GM19463 (cell line): Measurements from ENCODE around the gene DAAM2.

Experiments used
- ATAC-seq: cut with Tn5 transposase; IDR thresholded peaks from one replicate; pipeline ENCODE4 v1.9.1; 2021; ENCODE audit warnings: mild to moderate bottlenecking, moderate library complexity; ENCODE audit not compliant: unreplicated experiment

The DAAM2 gene

DNA sequence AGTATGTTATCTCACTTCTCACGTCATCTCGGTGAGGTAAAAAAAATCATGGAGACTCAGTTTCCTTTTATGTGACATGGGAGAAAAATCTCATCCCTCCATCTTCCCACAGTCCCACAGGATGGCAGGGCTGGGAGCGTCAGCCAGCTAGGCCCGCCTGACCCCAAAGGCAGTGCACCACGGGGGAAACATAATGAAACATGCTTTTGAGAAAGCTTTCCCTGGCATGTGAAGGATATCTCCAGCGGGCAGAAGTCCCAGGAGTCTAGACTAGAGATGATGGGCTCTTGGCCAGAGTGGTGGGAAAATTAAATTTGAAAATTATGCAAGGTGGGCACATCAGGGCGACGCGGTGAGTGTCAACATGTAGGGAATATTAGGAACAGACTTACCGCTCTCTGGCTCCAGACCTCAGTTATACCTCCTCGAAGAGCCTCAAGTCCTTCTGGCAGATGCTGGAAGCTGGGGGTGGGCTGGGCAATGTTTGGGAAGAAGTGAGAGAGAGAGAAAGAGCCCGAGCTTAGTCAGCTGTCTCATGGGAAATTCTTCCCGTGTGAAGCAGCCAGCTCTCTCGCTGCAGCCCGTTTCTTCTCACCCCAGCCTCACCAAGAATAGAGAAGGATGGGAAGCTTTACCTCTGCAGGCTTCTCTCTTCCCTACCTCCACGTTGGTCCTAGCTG lies 89.8 kb downstream of the DAAM2 start:
- ATAC-seq = no peak

GRCh38 chr6:39882531-39882899 lies 90.3 kb downstream of the DAAM2 start:
- no peak for ATAC-seq

DNA sequence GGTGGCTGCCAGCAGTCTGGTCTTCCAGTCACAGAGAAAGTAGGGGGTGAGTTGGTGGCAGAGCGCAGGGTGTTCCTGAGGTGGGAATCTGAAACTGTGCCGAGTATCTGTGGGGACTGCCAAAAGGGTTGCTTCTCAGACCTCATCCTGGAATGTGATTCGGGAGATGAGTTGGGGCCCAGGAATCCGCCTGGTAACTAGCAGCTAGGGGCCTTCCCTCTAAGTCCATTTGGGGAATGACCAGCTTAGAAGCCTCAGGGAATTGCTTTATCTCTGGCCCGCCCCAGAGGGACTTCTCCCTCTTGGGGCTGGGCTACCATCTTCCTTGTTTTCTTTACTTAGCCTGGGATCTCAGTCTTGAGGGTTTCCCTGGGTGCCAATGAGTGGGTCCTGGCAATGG lies 92.5 kb downstream of the DAAM2 start:
- ATAC-seq = no peak

GRCh38 chr6:39885691-39886090 lies 93.5 kb downstream of the DAAM2 start:
- no peak for ATAC-seq

DNA sequence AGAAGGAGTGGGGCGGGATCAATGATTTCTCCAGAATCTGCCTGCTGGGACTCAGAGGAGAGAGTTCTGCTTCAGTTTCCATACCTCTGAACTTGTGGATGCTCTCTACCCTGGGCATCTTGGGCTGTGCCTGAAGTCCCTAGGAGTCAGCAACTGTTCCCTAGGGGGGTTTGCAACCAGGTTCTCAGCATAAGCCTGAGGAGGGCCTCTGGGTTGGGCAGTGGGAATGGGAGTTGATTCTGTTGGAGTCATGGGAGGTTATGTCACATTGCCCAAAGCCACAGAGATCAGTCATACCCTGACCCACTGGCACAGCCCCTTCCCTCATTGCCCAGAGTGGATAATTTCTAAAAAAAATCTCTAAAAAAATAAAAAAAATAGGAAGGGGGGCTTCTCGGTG lies 94.7 kb downstream of the DAAM2 start:
- ATAC-seq = no peak

GRCh38 chr6:39887692-39888450 lies 95.7 kb downstream of the DAAM2 start:
- no peak for ATAC-seq

DNA sequence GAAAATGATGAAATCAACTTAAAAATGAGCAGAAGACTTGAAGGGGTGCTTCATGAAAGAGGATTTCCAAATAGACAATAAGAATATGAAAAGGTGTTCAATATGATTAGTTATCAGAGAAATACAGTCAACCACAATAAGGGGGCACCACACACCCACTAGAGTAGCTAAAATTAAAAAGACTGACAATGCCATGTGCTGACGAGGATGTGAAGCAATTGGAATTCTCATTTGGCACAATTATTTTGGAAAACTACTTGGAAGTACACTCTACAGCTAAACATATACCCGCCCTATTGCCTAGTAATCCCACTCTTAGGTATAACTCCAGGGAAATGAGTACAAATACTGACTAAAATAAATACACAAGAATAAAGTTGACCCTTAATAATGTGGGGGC lies 97.1 kb downstream of the DAAM2 start:
- ATAC-seq = no peak

DNA sequence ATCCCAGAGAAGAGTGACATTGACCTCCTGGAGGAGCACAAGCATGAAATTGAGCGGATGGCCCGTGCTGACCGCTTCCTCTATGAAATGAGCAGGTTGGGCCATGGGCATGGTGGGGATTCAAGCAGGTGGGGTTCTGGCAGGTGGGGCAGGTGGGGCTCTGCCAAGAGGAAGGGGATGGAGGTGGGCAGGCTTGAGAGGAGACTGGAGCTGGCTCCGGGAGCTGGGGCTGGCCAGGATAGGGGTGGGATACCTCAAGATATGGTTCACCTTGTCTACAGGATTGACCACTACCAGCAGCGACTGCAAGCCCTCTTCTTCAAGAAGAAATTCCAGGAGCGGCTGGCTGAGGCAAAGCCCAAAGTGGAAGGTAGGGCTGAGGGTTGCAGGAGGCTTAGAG lies 99.2 kb downstream of the DAAM2 start:
- no peak for ATAC-seq

GRCh38 chr6:39891976-39892375 lies 99.8 kb downstream of the DAAM2 start:
- ATAC-seq = no peak

- ATAC-seq = no peak
Measured at GRCh38 chr6:39892490-39893129, 100.4 kb downstream of the DAAM2 start.

DNA sequence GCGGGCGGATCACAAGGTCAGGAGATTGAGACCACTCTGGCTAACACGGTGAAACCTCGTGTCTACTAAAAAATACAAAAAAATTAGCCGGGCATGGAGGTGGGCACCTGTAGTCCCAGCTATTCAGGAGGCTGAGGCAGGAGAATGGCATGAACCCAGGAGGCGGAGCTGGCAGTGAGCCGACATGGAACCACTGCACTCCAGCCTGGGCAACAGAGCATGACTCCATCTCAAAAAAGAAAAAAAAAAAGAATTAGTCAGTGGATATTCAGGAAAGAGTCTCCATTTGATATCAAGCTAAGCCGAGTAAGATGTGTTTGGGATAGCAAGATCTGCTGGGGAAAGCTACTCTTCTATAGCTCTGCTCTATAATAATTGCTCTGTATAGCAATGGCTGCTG lies 101.1 kb downstream of the DAAM2 start:
- no peak for ATAC-seq

- no peak for ATAC-seq
Measured at GRCh38 chr6:39896701-39897100, 104.5 kb downstream of the DAAM2 start.

- ATAC-seq = no peak
Measured at GRCh38 chr6:39897698-39898097, 105.5 kb downstream of the DAAM2 start.

DNA sequence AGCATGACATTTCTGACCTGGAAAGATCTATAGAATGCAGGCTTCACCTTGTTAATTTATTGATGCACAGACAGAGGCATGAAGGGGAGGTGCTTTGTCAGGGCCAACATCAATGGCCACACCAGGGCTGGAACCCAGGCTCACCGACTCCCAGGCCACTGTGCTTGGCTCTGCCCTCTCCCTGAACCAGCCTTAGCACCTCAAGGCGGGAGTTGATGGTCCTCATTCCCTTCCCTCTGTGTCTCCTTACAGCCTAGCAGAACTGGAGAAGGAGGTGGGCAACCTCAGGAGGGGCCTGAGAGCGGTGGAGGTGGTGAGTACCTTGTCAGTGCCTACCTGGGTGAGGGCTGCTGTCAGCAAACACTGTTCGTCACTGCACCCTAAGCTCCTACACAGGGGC lies 106.4 kb downstream of the DAAM2 start:
- ATAC-seq = no peak

DNA sequence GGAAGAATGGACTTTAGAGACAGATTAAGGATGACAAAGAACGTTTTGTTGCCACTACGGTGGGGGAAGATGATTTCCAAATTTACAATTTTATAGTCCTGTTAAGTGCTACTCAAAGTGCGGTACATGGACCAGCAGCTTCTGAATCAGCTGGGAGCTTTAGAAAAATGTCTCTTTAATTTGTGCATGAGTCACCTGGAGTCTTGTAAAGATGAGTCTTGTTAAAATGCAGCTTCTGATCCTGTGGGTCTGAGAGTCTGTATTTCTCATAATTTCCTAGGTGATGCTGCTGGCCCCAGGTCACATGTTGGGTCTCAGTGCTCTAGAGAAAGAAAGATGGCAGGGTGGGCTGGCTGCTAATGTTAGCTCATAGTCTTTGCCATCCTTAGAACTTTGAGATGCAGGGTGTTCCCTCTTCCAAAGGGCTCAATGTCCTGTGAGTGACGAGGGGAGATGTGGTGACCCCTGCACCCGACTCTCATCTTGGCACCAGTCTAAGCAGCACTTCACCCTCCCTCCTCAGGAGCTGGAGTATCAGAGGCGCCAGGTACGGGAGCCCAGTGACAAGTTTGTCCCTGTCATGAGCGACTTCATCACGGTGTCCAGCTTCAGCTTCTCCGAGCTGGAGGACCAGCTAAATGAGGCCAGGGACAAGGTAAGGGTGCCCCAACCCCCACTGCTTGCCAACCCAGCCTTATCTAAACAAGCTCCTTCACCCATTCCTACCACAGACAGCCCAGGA lies 107.5 kb downstream of the DAAM2 start:
- ATAC-seq = no peak

DNA sequence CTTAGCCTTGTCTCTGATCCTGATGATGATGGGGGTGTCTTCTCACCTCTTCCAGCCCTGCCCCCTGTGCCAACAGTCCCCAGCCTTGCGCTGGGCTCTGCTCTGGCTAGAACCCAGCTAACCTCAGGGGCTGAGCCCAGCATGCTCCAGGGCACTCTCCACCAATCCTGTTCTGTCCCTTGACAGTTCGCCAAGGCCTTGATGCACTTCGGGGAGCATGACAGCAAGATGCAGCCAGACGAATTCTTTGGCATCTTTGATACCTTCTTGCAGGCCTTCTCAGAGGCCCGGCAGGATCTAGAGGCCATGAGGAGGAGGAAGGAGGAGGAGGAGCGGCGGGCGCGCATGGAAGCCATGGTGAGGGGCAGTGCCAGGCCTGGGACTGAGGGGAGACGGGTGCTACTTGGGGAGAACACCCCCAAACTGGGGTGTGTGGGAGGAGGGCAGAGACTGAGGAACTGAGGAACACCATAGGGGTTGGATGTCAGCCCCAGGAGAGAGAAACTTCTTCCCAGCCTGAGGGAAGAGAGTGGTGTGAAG lies 109.0 kb downstream of the DAAM2 start:
- no peak for ATAC-seq

GRCh38 chr6:39901670-39902069 lies 109.5 kb downstream of the DAAM2 start:
- ATAC-seq = no peak

GRCh38 chr6:39902136-39902535 lies 110.0 kb downstream of the DAAM2 start:
- ATAC-seq = no peak

GRCh38 chr6:39902786-39903465 lies 110.8 kb downstream of the DAAM2 start:
- ATAC-seq = no peak

DNA sequence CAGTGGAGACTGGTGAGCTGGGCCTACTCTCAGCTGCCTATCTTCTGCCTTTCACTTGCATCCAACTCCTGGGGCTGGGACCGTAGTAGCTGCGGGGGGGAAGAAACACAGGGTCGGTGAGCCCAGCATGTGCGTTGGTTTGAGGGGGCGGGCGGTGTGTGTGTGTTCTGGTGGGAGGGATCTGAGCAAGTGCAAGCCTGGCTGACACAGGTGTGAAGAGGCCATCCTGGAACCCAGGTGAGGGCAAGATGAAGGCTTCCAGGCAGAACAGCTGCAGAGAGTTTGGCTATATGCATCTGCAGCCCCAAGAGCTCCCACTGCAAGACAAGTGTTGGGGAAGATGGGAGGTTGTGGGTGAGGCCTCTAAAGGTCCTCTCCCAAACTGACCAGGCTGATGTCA lies 111.5 kb downstream of the DAAM2 start:
- ATAC-seq = no peak
